GM21717 (cell line): ENCODE measurements around the gene CBFA2T3.
"Not testable (repeated sequence)": the region's sequence is repeated elsewhere in the genome, so short reads cannot be mapped to it uniquely, and the experiment has no call there.

Experiments
- ATAC-seq: cut with Tn5 transposase; IDR thresholded peaks from one replicate; pipeline ENCODE4 v1.9.1; 2021; ENCODE audit warnings: mild to moderate bottlenecking, moderate library complexity; ENCODE audit not compliant: unreplicated experiment

CBFA2T3 gene

DNA sequence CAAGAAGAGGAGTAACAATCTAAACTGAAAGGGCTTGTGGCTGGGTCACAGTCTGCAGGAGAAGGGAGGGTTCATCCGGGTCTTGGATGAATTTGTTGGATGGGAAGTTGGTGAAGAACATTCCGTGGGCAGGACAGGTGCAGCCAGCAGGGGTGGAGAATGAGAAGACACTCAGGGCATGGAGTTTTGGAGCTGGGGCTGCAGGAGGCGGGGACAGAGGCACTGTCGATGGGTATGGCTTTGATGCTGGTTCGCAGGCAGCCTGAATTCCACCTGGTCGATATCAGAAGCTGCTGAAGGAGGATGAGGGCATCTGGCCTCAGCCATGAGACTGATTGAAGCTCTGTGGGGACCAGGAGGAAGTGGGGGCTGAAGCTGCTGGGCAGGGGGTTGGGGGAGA is 36.1 kb upstream of the CBFA2T3 start:
- no peak for ATAC-seq

DNA sequence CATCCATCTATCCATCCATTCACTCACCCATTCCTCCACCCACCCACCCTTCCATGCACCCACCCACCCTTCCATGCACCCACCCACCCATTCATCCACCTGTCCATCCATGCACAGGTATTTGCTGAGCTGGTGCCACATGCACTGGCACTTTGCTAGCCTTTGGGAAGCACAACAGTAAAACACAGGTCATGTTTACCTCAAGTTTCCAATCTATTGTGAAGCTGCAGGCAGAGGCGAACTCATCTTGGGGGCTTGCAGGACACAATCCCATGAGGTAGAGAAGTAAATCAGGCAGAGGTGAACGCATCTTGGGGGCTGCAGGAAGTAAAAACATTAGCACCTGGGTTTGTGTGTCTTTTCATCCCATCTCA is 35.6 kb upstream of the CBFA2T3 start:
- no peak for ATAC-seq

DNA sequence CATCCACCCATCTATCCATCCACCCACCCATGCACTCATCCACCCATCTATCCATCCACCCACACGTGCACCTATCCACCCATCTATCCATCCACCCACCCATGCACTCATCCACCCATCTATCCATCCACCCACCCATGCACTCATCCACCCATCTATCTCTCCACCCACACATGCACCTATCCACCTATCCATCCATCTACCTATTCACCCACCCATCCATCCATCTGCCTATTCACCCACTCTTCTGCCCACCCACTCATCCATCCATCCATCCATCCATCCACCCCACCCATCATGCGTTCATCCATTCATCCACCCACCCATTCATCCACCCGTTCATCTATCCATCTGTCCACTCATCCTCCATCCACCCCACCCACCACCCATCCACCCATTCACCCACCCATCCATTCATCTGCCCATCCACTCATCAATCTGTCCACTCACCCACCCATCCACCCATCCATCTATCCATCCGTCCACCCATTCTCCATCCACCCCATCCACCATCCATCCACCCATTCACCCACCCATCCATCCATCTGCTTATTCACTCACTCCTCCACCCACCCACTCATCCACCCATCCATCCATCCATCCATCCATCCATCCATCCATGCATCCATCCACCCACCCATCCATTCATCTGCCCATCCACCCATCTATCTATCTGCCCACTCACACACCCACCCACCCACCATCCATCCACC is 35.1 kb upstream of the CBFA2T3 start:
- no peak for ATAC-seq

DNA sequence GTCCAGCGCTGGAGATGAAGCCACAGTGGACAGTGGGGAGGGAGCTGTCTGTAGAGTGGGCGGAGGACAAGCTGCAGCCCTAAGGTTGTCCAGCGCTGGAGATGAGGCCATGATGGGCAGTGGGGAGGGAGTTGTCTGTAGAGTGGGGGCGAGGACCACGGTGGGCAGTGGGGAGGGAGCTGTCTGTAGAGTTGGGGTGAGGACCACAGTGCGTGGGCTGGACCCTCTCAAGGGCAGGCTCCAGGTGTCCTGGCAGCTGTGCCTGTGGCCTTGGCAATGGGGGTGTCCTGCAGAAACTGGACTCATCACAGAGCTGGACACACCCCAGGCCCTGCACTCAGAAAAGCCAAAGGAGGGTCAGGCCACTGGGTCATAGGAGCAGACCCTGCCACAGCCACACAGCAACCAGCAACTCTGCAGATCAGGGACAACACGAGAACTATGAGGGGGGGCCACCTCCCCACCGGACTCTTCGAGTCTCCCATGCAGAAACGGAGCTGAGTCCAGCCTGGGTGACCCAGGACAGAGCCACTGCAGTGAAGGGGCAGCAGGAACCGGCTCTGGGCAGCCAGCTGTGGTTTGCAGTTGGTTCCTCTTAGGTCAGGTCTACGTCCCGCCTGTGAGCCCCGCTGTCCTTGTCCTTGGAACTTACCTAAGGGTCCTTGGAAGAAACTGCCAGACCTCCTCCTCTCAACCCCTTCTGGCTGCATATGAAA is 33.4 kb upstream of the CBFA2T3 start:
- no peak for ATAC-seq

DNA sequence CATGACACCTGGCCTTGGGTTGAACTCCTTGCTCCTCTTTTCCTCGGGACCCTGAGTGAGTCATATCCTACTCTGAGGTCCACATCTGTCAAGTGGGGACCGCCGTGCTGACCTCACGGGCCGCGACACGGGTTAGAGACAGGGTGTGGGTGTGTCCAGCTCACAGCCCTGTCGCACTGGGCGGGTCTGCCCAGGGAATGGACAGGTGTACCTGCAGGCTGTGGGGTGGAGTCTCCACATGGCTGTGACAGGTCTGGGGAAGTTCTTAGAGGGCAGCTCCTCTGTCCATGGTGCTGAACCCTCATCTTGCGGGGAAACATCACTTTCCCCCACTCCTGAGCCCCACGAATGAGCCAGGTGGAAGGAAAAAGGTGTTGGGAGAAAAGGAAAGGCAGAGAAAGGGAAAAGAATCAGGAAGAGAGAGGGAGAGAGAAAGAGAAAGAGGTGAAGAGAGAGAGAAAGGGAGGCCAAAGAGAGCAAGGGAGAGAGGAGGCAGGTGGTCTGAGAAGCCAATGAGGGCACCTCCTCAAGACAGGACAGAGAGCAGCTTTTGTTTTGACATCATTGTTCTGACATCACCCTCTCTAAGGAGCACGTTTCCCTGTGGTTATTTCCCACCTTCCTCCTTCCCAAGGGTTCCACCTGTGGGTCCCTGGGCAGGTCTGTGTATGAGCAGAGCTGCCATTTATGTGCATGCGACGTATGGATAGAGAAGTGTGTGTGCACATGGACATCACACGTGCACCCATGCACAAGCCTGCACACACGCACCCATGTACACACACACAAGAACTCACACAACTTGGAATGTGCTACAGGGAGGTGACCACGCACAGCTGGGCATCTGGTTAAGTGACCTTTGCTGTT is 32.6 kb upstream of the CBFA2T3 start:
- ATAC-seq = no peak

DNA sequence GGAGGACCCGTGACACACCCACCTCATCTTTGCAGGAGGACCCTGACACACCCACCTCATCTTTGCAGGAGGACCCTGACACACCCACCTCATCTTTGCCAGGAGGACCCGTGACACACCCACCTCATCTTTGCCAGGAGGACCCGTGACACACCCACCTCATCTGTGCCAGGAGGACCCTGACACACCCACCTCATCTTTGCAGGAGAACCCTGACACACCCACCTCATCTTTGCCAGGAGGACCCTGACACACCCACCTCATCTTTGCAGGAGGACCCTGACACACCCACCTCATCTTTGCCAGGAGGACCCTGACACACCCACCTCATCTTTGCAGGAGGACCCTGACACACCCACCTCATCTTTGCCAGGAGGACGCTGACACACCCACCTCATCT is 31.8 kb upstream of the CBFA2T3 start:
- ATAC-seq = not testable (repeated sequence)

DNA sequence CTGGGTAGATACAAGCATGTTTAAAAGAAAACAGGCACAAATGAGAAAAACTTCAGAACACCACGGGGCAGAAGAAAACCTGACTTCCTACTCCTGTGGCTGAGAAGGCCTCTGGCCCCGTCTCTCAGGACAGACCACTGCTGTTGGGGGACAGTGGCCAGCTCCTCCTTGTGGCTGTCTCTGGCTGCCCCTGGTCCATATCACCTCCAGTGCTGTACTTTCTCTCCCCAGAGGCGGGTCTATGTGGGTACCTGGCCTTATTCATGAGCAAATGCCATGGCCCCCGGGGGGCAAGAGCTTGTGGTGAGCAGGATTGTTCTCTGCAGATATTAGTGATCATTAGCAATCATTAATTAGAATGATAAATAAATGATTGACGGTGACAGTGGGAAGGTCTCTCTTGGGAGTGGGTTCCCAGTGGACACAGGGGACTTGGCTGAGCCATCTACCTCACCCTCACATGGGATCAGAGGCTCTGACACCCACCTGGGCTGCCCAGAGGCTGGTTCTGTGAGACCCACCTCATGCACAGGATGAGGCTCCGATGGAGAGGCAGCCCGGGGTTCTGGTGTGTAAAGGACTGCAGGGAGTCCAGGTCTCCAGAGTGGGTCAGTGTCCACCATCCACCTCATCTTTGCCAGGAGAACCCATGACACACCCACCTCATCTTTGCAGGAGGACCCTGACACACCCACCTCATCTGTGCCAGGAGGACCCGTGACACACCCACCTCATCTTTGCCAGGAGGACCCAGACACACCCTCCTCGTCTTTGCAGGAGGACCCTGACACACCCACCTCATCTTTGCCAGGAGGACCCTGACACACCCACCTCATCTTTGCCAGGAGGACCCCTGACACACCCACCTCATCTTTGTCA is 30.6 kb upstream of the CBFA2T3 start:
- ATAC-seq = no peak

DNA sequence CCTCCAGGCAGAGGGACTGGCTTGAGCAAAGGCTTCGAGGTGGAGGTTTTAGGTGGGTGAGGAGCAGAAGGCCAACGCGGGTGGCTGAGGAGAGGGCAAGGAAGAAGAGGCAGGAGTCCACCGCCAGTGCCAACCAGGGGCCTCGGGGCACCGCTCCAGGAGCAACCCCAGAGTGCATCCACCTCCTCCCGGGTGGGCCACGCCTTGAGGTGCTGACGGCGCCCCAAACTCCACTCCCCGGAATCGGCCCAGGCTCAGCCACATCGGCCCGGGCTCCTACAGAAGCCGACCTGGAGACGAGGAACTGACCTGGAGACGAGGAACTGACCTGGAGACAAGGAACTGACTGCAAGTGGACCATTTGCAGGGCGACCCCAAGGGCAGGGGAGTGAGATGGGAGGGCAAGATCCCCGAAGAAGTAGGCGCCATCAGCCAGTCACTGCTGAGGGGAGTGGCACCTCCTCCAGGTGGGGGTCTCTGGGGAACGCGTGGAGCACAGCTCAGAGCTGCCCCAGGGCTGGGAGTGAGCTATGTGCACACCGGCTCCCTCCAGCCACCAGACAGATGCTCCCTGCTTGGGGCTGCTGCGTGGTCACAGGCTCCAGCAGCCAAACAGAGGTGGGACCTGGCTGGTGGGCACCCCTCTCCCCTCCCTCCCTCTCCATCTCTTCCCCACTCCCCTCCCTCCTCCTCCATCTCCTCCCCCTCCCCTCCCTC is 29.2 kb upstream of the CBFA2T3 start:
- no peak for ATAC-seq

DNA sequence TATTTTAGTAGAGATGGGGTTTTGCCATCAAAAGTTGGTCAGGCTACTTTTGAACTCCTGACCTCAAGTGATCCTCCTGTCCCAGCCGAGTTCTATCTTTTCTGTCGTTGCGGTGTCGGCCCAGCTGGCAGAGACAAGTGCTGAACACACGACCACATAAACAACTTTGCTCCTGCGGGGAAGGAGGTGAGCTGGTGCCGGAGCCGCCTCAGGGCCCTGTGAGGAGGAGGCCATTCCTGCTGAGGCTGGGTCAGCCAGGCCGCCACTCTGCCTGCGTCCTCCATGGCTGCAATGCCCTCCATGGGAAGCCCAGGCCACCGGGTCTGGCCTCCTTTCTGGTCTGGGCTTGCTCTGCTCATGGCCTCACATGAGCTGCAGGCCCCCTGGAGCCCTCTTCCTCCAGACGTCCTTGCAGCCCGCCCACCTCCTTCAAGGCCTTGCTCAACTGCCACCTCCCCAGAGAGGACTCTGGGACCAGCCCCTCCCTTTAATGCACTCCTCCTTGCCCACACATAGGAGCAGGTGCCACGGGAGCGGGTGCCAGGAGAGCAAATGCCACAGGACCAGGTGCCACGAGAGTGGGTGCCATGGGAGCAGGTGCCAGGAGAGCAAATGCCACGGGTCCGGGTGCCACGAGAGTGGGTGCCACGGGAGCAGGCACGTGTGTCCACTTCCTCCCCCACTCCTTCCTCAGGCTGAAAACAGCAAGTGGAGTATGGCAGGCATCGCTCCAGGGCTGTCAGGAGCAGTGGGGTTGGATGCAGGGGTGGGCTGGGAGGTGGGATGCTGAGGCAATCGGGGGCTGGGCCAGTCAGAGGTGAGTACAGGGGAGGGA is 28.4 kb upstream of the CBFA2T3 start:
- no peak for ATAC-seq

DNA sequence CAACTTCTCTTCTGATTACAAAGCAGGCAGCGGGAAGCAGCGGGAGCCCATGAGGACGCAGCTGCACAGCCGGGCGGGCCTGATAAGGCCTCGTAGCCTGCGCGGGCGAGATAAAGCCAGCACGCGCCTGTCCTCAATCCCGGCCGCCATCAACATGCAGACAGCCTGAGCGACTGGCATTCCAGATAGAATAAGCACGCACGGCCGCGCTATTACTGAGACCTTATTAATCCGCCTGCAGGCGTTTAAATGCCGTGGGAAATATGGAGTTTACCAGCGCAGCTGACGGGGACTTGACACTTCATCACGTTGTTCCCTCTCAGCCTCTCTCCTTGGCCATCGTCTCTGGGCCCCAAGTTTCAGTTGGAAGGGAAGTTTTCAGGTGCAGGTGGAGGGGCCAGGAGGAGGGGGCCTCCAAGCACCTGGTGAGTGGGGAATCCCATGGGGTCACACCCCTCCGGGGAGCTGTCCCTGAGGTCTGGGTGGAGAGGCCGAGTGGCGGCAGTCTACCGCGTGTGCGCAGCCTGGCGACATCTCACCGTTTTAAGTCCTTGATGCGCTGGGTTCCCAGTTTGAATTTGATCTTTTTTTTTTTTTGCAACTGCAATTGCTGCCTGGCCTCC is 27.3 kb upstream of the CBFA2T3 start:
- no peak for ATAC-seq

DNA sequence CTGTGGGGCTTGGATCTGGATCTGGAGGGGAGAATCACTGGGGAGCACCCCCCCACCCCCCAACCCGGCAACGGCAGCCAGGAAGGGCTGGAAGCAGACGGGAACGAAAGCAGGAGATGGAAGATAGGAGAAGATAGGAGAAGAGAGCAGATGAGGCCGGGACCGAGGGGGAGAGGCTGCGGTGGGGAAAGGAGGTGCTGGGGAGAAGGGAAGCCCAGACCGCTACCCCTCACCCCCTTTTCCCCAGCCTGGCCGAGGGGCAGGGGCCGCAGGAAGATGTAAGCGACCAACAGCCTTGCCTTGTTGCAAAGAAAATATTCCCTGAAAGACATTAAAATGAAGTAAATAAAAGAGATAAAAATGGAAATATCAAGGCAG is 26.8 kb upstream of the CBFA2T3 start:
- no peak for ATAC-seq

DNA sequence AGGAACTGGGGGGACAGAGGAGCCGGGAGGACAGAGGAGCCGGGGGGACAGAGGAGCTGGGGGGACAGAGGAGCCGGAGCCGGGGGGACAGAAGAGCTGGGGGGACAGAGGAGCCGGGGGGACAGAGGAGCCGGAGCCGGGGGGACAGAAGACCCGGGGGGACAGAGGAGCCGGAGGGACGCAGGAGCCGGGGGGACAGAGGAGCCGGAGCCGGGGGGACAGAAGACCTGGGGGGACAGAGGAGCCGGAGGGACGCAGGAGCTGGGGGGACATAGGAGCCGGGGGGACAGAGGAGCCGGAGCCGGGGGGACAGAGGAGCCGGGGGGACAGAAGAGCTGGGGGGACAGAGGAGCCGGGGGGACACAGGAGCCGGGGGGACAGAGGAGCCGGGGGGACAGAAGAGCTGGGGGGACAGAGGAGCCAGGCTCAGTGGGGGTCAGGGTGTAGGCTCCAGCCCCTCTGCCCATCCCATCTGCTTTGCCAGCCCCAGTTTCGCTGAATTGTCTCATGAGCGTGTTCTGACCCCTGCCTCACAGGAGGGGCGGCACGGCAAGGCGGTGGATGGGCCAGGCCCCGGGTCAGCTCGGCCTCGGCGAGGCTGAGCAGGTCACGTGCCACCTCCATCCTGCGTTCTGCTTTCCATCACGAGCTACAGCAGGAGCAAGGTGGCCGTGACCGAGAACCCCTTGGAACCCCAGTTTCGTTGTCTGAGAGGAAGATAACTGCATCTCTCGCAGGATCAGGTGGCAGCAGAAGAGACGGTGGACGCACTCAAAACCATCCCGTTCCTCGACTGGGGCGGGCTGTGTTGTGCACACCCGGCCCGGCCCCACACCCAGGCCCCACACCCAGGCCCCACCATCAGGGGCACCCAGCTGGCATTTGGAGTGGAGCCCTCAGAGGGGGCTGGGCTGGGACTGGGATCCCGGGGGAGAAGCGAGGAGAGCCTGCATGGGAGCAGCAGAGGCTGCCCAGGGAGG is 26.1 kb upstream of the CBFA2T3 start:
- no peak for ATAC-seq

DNA sequence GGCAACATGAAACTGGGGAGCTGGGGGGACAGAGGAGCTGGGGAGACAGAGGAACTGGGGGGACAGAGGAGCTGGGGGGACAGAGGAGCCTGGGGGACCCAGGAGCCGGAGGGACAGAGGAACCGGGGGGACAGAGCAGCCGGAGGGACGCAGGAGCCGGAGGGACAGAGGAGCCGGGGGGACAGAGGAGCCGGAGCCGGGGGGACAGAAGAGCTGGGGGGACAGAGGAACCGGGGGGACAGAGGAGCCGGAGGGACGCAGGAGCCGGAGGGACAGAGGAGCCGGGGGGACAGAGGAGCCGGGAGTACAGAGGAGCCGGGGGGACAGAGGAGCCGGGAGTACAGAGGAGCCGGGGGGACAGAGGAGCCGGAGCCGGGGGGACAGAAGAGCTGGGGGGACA is 25.1 kb upstream of the CBFA2T3 start:
- ATAC-seq = not testable (repeated sequence)

DNA sequence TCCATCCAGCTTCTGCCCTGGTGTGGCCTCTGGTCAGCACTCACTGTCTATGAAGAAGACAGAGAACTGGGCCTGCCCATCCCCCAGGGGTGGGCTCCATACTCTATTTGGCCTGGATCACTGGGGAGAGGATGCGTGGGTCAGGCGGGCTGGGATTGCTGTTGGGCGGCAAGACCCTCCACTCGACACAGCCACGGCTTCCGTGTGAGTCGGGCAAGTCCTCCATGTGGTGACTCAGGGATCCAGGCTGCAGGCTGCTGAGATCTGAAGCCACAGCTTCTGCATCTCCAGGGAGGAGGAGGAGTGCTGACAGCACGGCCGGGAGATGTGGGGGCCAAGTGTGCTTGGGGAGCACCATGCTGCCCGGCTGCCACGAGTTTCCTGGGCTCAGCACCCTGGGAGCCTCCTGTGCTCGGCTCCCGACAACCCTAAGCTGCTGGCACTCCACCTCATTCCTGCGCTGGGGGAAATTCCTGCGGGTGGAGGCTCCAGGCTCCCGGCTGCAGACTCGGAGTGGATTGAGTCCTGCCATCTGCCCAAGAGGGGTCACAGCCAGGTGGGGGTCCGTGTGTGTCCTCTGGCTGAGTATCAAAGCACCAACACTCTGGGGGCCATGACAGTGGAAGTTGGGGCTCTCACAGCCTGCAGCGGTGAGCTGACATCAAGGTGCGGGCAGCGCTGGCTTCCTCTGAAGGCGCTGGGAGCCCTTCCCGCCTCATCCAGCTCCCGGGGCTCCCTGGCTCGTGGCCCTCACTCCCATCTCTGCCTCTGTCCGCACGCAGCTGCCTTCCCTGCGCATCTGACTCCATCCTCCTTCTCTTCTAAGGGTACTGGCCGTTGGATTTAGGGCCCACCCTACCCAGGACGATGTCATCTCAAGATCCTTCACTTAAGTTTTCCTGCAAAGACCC is 24.4 kb upstream of the CBFA2T3 start:
- ATAC-seq = no peak

DNA sequence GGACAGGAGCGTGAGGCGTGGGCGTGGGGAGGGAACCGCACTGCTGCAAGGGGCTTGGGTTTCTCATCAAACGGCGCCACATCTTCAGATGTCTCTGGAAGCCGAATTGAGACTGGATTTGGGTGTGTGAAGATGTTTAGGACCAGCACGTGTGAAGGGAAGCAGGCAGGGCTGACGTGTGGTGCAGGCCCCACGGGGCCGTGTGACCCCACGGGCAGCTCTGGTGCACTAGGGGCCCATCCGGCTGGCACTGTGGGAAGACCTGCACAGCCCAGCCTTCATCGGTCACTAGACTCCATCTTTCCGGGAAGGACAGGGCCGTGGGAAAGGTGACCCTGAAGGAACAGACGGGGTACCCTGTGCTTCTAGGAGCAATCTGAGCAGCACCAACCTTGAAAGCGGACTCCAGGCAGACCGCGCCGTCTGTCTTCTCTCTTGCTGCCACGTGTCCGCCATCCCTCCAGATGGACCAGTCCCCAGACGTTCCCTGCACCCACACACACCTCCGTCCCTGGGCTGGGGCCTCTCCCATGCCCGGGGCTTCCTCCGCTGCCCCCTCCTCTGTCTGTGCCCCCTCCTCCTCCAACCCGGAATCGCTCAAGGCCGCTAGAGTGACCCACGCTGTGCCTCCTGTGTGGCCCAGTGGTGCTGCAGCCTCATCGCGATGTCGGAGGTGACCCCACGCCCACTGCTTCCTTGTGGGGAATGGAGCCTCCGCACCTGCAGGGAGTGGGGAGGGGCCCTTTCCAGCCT is 23.4 kb upstream of the CBFA2T3 start:
- ATAC-seq = no peak
